DMS 273 (cell line): Measurements from ENCODE around the gene TBK1.
A peak's percentile ranks its signal among the peaks of the same experiment; 100 is the strongest.
"Not testable (repeated sequence)": the region's sequence is repeated elsewhere in the genome, so short reads cannot be mapped to it uniquely, and the experiment has no call there.

Experiments used
- DNase-seq: peaks from one replicate; lab custom pipeline; 2025; ENCODE audit not compliant: unreplicated experiment; lab: John Stamatoyannopoulos, UW

TBK1 gene

DNA sequence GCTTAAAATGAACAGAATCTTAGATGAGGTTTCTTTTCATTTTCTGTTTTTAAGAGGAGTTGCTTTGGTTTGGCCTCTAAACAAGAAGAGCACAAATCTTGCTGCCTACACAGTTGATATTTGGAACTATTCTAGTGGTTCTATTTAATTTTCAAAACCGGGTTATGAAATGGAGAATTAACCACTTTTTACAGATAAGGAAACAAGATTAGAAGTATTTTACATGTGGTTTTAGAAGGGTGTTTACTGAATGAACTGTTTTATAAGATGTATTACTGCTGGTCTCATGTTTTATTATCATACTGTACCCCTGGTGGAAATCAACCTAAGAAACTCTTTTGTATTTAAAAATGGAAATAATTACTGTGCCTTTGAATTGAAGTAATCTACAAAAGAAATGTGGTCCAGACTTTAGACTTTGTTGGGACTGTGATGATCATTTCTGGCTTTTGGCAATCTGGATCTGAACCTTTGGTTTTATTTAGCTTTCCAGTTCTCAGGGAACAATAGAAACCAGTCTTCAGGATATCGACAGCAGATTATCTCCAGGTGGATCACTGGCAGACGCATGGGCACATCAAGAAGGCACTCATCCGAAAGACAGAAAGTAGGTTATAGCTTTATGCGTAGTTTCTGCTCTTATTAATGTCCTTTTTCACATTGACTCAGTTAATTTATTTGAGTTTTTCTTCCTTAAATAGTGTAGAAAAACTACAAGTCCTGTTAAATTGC is 43.2 kb downstream of the TBK1 start:
- no peak for DNase-seq

DNA sequence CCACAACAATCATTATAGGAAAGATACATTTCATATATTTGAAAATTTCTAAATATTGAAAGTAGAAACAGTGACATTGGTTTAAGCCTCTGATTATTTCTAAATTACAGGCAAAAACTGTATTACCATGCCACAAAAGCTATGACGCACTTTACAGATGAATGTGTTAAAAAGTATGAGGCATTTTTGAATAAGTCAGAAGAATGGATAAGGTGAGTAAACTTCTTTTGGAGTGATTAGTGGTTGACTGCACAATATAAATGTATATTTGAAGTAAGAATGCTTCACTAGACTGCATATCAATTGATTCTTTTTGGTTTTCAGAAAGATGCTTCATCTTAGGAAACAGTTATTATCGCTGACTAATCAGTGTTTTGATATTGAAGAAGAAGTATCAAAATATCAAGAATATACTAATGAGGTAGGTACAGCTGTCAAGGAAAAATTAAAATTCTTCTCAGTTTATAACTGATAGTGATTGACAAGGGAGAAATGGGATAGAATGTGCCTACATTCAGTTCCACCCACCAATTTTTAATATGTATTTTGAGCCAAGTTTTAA is 45.0 kb downstream of the TBK1 start:
- no peak for DNase-seq

DNA sequence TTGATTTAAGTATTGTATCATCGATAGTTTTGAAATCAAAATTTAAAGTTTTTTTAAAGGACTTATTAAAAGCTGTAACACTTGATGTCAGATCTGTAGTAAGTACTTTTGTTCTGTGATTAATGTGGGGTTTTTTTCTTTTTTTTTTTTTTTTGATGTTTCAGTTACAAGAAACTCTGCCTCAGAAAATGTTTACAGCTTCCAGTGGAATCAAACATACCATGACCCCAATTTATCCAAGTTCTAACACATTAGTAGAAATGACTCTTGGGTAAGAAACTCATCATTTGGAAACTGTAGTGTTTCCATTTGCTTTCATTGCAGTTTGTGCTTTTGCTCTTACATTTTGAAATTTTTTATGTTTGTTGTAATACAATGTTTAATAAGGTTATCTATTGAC is 45.6 kb downstream of the TBK1 start:
- DNase-seq = no peak

DNA sequence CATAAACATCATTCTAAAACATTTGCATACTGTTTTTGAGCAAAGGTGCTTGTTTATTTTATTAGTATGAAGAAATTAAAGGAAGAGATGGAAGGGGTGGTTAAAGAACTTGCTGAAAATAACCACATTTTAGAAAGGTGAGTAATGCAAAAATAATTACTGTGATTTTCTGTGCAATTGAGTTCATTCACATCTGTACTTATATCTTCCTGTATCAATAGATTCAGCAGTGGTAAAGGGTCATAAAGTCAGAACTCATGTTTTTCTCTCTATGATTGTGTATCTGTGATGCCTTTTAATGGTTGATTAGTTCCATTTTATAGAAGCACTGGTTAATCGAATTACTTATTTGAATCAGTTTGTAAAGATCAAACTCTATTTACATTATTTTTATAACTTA is 46.0 kb downstream of the TBK1 start:
- DNase-seq = no peak

DNA sequence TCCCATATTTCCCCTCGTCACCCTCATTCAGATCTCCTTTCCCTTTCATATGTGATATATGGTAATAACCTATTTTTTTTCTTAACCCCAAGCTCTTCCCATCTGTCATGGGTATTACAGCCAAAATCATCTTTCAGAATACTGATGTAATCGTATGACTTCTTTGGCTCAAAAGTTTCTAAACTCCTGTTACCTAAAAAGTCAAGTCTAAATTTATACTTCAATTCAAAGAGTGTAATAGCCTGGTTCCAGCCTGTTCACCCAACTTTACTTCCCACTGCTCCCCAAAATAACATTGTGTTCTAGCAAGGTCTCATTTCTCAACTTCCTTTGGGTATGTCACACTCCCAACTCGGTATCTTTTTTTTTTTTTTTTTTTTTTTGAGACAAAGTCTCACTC is 48.5 kb downstream of the TBK1 start:
- peak; percentile 41 for DNase-seq

DNA sequence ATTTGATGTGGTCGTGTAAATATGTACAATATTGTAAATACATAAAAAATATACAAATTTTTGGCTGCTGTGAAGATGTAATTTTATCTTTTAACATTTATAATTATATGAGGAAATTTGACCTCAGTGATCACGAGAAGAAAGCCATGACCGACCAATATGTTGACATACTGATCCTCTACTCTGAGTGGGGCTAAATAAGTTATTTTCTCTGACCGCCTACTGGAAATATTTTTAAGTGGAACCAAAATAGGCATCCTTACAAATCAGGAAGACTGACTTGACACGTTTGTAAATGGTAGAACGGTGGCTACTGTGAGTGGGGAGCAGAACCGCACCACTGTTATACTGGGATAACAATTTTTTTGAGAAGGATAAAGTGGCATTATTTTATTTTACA is 49.6 kb downstream of the TBK1 start:
- DNase-seq = no peak

DNA sequence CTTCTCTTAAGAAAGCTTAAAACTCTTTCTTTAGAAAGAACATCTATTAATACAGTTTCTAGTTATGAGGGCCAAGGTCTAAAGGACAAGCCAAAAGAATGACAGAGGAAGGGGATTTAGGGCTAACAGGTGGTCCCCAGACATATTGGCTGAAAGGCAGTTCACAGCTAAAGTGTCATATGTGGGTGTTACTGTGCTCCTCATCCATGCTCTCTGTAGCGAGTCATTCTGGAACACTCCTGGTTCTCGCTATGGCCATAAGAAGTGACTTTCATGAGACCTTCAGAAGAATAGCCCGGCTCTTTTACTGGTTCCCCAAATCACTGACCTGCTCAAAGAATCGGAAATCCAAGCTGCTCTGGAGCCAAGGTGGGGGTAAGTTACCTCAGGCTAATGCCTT is 55.0 kb downstream of the TBK1 start:
- DNase-seq = no peak

DNA sequence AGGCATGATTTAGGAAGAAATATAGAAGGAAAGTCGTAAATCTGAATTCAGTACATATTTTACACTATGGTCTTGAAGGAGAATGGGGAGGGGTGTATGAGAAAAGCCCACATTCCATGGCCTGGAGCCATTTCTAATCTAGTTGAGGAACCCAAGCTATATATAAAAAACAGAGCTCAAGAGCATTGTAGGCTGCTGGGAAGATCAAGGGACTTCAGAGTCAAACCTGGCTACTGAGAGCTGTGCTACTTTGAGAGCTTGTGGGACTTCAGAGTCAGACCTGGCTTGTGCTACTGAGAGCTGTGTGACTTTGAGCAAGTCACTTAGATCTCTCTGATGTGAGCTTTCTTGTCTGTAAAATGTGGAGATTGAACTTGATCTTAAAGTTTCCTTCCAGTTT is 58.7 kb downstream of the TBK1 start:
- DNase-seq = no peak

DNA sequence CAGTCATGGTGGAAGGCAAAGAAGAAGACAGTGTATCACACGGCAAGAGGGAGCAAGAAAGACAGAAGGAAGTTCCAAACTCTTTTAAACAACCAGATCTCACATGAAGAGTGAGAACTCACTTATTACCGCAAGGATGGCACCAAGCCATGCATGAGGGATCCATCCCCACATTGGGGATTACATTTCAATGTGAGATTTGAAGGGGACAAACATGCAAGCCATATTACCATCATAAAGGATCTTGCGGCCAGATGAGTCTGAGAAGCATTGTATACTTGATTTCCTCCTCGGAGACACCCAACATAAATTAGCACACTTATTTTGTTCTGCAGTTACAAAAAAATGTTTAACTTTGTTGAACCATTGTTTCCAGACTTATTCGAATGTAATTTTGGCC is 66.5 kb downstream of the TBK1 start:
- no peak for DNase-seq

DNA sequence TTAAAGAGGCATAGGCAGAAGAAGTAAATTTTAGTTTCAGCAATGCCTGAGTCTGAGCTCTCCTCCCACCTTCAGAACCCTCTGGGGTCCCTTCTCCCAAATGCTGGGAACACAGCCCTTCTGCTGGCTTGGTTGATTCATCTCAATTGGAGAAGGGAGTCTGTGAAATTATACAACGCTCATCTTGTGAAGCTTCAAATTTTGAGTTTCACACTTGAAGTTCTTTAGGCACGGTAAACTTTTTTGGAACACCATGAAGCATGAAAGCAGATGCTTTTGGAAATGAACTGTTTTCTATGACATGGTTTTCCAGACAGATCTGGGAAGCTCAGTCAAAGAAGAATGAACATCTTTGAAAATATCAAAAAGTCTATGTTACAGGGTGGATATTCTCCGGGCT is 69.9 kb downstream of the TBK1 start:
- no peak for DNase-seq

DNA sequence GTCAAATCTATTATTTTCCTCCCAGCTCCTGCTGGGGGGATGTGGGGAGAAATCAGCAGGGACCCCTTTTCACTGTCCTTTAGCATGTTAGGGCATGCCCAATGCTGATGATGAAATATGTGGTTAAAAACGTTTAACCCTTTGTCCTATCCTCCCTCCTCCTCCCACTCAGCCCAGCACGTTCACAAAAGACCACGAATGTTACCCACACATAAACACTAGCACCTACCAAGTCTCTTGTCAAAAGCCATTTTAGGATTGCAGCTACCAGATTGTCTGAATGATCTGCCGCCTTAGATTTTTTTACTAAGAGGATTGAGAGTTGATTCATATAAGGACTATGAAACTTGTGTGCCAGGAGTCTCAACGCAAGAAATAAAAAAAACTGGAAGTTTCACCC is 70.4 kb downstream of the TBK1 start:
- DNase-seq = no peak

DNA sequence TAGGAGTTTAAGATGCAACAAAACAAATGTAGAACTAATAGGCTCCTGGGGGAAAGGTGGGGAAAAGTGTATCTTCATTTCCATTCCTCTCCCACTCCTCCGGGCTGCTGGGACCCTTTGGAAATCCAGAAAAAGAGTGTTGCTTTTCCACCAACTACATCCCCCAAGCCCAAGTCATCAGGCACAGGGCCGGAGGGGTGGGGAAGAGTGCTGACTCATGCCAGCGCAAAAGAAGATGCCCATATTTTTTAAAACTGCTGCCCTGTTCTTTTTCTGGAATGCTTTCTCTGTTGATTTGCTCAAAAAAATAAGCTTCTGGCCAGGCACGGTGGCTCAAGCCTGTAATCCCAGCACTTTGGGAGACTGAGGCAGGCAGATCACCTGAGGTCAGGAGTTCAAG is 70.9 kb downstream of the TBK1 start:
- no peak for DNase-seq

DNA sequence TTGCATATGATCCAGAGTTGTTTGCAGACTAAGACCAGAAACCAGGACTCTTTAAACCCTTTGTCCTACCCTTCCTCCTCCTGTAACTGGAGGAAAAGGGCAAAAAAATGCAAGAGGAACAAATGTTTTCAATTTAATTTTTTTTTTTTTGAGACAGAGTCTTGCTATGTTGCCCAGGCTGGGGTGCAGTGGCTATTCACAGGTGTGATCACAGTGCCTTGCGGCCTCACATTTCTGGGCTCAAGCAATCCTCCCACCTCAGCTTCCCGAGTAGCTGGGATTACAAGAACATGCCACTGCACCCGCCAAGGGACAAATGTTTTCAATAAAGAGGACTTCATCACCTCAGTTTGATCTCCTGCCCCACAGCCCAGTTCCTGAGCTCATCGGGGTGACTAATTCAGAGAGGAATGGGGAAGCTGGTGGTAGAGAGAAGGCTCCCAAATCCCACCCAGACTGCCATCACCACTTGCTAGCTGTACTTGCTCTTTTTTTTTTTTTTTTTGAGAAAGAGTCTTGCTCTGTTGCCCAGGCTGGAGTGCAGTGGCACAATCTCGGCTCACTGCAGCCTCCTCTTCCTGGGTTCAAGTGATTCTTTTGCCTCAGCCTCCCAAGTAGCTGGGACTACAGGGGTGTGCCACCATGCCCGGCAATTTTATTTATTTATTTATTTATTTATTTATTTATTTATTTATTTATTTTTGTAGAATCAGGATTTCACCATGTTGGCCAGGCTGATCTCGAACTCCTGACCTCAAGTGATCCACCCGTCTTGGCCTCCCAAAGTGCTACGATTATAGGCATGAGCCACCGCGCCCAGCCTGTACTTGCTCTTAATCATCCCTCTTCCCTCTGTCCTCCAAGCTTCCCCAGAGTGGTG is 71.9 kb downstream of the TBK1 start:
- not testable (repeated sequence) for DNase-seq

DNA sequence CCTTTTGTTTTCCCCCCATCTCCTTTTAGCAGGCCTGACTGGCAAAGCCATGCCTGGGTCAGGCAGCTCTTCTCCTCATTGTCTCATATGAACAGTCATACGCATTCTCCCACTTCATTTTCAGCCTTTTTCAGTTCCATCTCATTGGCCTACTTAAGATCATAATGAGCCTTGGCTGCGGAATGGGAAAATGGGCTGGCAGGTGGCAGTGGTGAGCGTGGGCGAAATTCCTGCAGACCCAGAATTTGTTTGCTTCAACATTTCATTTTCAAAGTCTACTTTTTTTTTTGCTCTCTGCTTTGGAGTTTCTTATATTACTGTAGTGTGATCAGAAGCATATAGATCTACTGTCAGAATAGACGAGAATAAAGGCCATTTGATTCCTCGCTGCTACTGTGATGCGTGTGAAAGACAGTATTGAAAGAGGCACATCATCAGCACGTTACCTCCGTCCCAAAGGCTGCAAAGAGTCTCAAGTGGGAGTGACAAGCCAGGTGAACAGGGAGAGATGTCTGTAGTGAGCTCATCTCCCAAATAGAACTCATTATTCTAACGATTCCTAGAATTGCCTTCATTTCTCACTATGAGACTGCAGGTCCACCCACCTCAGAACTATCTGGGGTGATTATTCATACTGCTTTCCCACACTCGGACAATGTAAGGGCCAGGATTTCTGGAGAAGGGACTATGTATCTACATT is 73.7 kb downstream of the TBK1 start:
- no peak for DNase-seq

DNA sequence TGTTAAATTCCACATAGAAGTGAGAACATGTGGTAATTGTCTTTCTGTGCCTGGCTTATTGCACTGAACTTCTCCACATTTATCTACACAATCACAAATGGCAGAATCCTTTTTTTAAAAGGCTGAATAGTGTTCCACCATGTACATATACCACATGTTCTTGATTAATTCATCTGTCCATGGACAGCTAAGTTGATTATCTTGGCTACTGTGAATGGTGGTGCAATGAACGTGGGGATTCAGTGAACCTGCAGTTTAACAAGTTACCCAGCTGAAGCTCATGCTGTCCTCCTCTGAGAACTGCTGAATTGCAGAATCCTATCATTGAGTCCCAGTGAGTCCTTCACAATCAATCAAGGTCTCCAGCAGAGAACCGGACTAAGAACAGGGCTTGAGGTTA is 74.9 kb downstream of the TBK1 start:
- DNase-seq = no peak

DNA sequence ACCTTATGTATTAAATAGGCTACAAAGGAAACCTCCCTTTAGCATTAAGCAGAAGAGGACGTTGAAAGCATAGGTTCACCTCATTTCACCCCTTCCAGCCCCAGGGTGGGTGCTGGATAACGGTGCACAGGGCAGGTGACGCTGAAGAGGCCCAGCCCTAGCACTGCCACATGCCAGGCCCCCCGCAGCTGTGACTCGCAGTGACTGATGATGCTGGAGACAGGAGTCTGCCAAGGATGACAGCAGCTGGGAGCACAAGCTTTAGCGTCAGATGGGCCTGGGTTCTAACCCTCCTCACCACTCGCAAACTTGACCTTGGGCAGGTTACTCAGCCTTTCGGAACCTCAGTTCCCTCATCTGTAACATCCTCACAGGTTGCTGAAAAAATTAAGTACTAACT is 76.7 kb downstream of the TBK1 start:
- DNase-seq = no peak

DNA sequence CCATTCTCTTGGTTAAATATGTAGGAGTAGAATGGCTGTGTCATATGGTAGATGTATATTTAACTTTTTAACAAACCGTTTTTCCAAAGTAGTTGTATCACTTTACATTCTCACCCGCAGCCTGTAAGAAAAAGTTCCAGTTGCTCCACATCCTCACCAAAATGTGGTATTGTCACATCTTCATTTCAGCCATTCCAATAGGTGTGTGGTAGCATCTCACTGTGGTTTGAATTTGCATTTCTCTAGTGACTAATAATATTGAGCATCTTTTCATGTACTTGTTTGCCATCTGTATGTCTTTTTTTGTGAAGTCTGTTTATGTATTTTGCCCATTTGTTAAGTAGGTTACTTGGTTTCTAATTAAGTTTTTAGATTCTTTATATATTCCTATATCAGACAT is 78.6 kb downstream of the TBK1 start:
- DNase-seq = no peak

DNA sequence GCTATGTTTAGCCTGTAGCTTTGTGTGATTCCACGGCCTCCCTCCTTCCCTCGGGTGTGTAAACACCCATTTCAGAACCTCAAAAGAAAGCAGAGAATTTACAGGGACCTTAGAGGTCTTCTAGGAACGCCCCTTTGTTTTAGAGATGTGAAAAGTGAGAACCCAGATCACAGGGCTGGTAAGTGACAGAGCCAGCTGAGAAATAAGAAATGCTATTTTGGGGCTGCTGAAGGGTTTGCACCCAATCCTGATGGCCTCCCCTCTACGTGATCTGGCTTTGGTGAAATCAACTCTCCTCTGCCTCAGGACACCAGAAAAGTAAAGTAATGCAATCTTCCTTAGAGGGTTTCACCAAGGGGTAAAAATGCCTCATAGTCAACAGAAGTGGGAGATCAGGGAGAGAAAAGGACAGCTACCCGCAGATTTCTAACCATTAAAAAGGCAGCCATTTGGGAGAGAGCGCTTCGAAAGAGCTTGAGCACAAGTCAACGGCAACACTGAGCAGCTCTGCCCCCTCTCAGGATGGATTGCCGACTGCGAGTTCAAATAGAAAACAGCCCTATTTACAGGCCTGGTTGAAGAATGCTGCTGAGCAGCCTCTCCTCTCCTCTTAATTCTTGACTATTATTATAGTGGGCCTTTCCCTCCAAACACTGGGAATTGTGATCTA is 79.9 kb downstream of the TBK1 start:
- DNase-seq = no peak

DNA sequence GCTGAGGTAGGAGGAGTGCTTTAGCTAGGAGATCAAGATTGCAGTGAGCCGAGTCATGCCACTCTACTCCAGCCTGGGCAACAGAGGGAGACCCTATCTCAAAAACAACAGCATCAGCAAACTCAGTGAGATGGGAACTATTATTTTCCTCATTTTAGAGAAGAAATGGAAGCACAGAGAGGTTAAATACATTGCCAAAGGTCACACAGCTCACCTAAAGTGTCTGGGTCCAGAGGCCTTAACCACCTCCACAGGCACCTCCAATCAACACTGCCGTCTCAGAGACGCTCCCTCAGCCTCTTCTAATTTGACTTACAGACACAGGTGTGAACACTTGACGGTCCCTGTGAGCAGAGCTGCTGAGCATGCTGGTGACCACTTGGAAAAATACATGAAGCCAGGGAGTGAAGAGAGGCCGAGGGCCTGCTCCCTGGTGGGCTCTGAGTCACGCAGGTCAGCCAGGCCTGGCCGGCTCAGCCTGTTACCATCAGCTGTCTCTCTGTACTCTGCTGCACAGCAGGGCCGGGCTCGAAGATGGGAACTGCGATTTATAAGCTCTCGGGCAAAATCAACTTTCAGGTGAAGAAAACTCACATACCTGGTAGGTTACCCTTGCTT is 80.9 kb downstream of the TBK1 start:
- no peak for DNase-seq

DNA sequence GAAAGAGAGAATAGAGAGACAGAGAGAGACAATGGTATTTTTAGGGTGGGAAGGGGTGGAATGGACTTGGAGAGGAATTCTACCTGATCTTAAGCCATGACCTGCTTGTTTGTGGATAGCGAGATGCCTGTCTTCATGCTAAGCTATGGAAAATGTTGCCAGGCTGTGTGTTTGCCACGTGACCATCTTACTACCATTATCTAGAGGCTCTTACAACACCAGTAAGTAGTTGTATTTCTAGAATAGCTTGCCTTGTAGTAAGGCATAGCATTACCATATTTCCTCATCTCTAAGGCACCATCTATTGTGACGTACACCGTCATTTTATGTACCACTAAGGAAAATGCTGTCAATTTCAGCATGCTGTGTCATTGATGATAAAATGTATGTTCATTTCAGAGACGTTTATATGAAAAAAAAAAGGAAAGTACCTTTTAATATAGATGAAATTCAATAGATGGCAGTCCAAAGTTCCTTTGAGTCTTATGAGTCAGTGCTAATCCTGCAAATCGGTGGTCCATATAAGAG is 82.8 kb downstream of the TBK1 start:
- DNase-seq = no peak
